ENCODE results near the gene MGMT. TPM values are rescaled to one million over a fixed set of nuclear protein-coding genes. Genes with fewer than 3 reads are reported as not detected.

The MGMT gene
- total RNA-seq, 2 donors from 2014 or later = 15.3 to 16.1 TPM

DNA sequence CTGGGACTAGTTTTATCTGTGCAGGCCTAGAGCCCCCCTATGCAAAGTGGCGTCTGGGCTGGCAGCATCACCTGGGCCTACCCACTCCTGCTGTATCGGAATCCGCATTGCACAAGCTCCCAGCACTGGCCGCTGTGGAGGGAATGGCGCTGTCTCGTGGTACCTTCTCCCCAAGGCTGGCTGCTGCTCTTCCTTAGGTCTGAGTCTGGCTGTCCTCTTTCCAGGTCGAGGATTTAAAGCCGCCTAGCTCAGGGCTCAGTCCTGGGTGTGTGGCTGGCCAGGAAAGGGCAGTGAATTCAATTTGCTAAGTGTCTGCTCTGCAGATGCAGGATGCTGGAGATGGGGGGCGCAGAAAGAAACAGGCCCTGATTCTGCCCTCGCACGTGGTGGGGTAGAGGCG, 44.7 kb downstream of the MGMT start:
- DNase-seq = no peak

DNA sequence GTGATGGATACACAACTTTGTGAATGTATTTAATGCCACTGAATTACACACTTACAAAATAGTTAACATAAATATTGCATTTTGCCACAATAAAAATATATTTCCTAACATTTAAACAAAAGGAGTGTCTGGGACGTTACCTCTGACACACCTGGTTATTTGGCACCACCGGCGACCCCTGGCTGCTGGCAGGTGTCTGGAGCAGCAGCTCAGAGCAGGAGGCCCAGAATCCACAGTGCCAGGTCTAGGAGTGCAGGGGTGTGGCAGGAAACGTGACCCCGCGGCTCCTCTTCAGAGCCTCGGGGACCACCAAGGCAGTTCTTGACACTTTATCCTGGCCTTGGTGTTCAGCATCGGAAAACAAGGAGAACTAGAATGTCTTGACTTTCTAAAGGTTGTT, 46.3 kb downstream of the MGMT start:
- no peak for ATAC-seq
- no peak for DNase-seq
- intact Hi-C loops (cut with DNase I, micrococcal nuclease) = no loop called here

More for the DNA sequence above, 44.7 kb downstream of the MGMT start:
- no peak for ATAC-seq
- intact Hi-C loops (cut with DNase I, micrococcal nuclease) = no loop called here

DNA sequence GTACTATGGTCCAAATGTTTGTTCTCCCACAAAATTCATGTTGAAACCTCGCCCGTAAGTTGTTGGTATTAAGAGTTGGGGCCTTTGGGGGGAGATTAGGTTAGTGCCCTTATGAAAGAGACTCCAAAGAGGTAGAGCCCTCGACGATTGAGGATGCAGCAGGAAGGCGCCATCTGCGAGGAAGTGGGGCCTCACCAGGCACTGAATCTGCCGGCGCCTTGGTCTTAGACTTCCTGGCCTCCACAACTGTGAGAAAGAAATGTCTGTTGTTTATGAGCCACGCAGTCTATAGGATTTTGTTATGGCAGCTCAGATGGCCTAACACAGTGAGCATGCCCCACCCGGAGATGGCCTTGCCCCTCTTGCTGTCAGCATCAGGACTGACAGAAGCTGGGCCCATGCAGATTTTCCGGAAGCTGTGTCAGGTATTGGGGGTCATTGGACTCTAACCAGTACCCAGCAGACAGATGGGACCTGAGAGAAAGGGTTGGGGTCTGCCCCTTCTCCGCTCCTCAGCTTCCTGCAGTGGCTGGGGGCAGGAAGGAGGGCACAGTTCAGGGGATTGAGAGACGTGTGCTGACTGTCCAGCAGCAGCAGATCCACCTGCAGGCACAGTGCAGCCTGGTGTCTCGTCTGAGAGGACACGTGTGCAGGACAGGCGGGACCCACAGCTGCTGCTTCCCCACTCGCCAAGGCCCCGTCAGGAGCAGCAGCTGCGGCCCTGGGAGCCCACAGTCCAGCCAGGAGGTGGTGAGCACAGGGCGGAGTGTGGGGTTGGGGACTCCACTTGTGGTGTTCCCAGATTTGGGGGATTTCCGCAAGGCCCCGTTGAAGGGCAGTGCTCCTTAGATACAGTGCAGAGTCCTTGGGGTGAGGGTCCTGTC, 47.8 kb downstream of the MGMT start:
- DNase-seq = no peak
- intact Hi-C loops (cut with DNase I, micrococcal nuclease) = no loop called here
- no peak for ATAC-seq

DNA sequence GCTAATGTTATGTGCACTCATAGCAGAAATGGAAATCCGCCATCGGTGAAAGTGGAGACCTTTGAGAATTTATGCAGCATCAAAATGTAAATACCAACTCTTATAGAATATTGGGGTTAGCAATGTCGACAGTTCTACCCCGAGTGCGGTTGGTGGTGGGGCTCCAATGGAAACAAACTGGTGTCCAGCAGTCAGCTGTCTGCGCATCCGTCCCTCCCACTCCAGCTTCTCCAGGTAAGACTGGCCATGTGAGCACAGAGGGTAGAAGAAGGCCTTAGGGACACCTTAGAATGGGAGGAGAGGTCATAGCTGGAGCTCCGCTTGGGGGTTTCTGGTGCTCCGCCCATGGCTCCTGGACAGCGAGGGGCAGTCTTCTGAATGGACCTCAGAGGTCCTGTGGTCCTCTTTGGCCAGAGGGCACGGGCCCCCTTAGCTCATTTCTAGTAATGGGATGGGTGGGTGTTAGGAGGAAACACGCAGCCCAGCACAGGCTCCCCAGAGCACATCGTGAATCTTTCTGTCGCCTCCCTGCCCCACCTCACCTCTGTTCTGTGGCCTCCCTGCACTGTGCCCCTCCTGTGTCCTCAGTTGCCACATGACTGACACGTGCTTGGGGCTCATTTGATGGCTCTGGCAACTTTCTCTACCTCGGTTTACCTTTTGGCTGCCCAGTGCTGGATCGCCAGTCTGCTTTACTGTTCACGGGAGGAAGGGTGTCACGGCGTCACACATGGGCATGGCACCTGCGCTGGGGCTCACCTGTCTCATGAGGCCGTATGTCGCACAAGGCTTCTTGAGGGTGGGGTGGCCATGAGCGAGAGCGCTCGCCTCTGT, 50.0 kb downstream of the MGMT start:
- intact Hi-C loops (cut with DNase I, micrococcal nuclease) = no loop called here
- DNase-seq (no peak), ATAC-seq (no peak)

DNA sequence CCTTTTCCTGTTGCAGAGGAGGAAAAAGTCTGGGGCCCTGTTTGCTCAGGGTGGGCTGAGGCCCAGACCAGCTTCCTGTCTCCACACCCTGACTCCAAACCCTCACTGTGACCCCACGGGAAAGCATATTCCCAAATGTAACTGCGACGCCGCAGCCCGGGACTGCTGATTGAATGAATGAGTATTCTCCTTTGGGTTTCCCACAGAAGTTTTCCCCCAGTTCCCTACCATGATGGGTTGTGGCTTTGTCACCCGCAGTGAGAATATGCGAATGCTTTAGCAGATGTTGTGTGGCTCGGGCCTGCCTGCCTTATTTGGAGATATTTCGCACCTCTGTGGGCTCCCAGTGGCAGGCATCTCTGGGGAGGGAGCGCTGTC, 50.6 kb downstream of the MGMT start:
- intact Hi-C loops (cut with DNase I, micrococcal nuclease) = no loop called here
- ATAC-seq (no peak), DNase-seq (no peak)

DNA sequence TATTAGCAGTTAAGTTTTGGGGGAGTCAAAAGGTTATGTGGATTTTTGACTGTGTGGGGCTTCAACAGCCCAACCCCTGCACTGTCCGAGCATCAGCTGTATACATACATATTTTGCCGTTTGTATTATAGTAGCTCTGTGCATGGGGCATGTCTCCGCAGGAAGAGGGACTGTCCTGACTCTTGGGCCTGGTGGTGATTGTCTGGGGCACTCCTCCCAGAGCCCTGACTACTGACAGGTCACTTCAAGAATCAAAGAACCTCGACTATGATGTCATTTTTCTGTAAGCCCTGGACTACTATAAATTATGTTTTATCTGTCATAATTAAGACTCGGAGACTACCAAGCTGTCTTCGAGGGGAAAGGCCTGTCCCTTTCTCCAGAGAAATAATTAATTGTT, 51.8 kb downstream of the MGMT start:
- intact Hi-C loops (cut with DNase I, micrococcal nuclease) = no loop called here
- DNase-seq (no peak), ATAC-seq (no peak)

DNA sequence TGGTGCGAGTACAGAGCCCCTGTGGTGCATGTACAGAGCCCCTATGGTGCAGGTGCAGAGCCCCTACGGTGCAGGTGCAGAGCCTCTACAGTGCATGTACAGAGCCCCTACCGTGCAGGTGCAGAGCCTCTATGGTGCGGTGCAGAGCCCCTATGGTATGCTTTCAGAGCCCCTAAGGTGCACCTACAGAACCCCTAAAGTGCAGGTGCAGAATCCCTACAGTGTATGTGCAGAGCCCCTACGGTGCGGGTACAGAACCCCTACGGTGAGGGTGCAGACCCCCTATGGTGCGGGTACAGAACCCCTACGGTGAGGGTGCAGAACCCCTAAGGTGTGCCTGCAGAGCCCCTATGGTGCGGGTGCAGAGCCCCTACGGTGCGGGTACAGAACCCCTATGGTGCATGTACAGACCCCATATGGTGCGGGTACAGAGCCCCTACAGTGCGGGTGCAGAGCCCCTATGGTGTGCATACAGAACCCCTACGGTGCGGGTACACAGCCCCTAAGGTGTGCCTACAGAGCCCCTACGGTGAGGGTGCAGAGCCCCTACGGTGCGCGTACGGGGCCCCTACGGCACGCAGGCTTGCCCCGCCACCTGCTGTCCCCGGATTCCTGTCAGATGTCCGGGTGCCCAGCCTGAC, 53.5 kb downstream of the MGMT start:
- intact Hi-C loops (cut with DNase I, micrococcal nuclease) = no loop called here
- no peak for DNase-seq
- ATAC-seq = no peak

DNA sequence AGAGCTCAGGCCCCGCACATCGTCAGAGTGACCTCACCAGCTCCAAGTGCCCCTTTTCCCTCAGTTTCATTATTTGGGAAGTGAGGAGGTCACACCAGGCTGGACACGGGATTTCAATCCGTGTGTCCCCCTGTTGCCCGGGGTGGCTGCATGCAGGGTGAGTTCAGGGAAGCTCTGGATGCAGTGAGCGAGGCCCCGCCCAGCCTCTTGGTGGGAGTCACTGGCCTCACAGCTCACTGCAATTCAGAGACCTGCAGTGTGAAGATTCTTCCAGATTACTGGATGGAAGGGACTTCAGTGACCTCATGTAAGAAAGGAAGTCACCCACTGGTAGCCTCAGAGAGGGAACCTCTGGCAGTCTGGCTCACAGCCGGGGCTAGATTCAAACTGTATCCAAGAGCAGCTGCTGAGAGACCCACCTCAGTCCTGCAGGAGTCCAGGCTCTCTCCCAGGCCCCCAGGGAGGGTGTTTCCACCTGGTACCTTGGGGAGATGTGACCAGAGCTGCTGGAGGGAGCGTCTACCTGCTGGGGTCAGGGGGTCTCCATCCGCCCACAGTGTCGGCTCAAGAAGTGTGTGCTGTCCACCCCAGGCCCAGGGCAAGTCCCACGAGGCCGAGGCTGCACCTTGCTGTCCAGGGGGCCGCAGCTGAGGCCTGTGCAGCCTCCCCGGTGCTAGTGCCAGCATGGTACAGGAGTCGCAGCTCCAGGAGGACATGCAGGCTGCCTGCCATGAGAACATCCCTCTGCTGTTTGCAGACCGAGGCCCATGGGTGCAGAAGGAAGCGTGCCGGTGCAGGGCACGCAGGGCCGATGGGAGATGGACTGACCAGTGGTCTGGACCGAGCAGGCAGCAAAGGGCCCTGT, 54.4 kb downstream of the MGMT start:
- ATAC-seq (no peak), DNase-seq (no peak)
- intact Hi-C loops (cut with DNase I, micrococcal nuclease) = no loop called here

DNA sequence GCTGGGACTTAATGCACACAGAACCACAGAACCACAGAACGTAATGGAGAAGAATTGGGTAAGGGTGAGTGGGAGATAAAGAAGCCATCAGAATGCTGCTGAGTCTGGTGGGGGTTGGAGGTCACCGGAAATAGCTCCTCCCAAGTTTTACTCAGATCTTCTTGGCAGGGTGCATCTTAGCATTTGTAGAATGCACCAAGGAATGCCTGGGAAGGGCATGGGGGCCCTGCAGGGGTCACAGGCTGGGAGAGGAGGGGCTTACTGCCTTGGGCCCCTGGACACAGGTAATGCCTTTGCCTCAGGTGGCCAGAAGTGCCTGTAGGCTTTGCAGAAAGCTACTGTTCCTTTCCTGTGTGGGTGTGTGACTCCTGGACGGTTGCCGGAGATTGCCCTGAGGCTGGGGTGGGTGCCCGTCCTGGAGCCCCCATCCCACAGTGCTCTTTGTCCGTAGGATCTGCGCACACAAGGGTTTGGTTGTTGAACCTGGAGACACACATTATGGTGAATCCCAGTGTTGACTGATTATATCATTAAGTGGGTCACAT, 55.1 kb downstream of the MGMT start:
- no peak for DNase-seq
- no peak for ATAC-seq
- intact Hi-C loops (cut with DNase I, micrococcal nuclease) = no loop called here

DNA sequence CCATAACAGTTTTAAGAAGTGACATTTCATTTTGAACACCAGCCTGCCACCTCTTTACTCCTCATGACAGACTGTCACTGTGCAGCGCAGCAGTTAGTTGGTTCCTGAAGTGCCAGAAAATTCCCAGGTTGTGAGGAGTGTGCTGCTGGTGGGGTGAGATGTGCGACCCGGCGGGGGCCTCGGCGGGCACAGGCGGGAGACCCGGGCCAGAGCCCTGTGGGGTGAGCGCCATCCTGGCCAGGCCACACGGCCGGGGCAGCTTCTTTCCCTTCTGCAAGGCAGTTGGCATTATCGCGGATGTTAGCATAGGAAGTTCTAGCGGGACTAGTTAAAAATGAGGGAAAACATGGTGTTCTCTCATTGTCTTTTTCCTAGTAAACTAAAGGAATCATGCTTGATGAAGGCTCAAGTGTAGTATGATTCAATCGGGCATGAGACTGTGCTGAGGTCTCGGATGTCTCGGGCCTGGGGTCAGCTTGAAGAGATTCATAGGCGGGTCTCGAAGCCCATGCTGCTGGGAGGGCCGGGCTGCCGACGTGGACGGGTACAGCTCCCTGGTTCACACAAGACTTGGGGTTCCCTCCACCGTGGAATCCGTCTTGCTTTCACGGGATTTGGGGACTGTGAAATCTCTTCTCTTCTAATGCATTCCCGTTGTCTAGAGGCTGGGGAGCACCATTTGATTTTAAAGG, 56.1 kb downstream of the MGMT start:
- intact Hi-C loops (cut with DNase I, micrococcal nuclease) = no loop called here
- no peak for ATAC-seq
- DNase-seq = no peak

DNA sequence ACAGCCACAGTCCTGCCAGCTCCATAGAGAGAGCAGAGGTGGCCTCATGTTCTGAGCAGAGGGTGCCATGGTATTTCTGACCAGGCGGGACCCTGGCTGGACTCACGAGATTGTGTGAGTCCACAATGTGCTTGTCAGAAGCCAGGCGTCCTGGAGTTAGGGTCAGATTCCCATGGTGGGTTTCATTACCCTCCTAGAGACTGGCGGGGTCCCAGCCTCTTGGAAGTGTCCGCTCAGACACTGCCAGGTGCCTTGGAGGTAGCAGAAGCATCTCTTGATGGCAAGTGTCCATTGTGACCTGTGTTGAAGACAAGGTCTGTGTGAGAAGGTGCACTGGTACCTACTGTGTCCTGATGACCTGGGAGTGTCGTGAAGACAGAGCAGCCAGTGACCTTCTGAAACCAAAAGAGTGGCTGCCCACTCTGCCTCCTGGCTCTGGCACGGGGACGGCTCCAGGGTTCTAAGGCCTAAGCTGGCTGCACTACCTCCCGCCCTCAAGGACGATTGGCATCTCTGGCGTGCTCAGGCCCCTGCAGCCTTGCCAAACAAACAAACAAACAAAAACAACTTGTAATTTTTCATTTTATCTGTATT, 56.8 kb downstream of the MGMT start:
- ATAC-seq (no peak), DNase-seq (no peak)
- intact Hi-C loops (cut with DNase I, micrococcal nuclease) = no loop called here

DNA sequence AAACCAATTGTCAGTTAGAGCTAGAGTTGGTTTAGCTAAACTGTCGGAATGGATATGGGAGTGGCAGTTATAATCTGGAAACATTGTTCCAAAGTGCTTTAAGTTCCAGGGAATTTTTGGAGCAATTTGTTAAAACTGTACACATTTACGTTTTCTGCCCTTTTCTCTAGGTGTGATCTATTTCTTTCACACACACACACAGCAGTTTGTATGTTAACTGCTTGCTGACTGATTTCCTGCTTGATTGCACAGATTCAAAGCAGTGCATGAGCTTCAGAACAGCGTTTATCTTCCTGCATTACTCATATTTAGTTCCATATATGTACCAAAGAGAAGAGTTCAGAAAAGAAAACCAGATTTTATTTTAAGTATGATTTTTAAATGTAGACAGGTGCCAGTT, 57.9 kb downstream of the MGMT start:
- intact Hi-C loops (cut with DNase I, micrococcal nuclease) = no loop called here
- no peak for DNase-seq
- no peak for ATAC-seq

DNA sequence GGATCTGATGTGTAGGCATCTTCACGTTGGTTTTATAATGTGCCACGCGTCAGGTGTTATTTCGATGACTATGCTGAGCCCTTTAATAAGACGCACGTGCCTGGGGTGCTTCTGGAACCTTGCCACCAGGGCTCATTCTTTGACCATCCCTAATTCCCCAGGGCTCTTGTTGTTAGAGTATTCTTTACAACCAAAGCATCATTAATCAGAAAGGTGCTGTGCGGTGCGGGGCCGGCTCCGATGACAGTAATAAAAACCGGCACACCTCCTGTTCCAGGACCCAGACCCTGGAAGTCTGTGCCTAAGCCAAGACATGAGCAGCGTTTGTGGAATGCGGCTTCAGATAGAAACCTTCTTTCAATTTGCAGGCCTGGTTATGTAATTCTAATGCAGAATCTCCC, 58.4 kb downstream of the MGMT start:
- no peak for ATAC-seq
- intact Hi-C loops (cut with DNase I, micrococcal nuclease) = no loop called here
- no peak for DNase-seq

DNA sequence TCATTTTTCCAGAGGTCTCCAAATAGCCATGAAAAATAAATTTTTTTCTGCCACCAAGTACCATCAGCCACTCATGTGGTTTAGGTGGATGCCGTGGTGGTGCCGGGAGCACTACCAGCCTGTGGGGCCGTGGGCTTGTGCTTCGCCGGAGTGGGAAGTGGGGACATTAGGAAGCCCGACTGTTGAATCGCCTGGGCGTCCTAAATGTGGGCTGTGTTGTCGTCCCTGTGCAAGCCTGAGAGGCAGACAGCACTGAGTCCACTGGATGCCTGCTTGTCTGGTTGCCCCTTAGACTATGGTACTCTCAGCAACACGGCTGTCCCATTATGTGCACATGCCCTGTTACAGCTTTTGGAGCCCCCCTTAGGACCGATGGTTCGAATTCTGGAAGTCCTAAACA, 59.9 kb downstream of the MGMT start:
- no peak for DNase-seq
- intact Hi-C loops (cut with DNase I, micrococcal nuclease) = no loop called here
- no peak for ATAC-seq

DNA sequence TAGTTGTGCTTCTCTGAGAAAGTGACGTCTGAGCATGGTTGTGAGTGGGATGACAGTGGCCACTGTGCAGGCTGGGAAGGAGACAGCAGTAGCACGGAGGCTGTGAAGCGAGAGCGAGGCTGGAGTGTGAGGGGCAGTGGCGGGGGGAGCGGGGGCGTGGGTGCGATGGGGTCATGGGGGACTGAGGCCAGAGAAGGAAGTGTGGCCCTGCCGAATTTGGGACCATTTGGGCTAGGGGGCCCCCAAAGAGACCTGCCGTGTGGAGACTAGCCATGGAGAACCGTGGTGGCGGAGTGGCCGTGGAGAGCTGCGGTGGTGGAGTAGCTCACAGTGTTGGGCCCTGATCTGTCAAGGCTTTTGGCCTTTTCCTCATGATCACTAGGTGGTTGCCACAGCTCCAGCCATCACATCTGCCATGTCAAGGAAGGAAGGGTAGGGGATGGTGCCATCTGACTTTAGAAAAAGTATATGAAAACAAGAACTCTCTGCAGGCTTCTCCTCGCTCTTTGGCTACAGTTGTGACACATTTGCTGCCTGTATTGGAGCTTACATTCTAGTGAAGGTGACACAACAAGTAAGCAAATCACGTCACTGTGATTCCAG, 61.4 kb downstream of the MGMT start:
- no peak for ATAC-seq
- intact Hi-C loops (cut with DNase I, micrococcal nuclease) = no loop called here
- DNase-seq = no peak

DNA sequence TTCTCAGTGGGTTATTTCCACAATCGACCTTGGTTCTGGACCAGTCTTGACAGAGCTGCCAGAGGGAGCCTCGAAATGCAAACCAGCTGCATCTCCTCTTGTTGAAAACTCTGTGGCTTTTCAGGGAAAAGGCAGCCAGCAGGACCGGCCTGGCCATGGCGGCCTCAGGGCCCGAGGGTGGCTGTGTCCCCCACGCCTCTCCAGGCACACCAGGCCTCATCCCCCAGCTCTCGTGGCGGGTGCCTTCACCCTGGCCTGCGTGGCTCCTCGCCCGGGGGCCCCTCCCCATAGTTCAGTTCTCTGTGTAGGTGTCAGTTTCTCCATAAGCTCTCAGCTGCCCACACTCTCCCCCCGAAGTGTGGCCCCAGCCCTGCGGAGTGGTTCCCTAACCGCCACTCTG, 63.5 kb downstream of the MGMT start:
- ATAC-seq = no peak
- DNase-seq = no peak
- intact Hi-C loops (cut with DNase I, micrococcal nuclease) = no loop called here

DNA sequence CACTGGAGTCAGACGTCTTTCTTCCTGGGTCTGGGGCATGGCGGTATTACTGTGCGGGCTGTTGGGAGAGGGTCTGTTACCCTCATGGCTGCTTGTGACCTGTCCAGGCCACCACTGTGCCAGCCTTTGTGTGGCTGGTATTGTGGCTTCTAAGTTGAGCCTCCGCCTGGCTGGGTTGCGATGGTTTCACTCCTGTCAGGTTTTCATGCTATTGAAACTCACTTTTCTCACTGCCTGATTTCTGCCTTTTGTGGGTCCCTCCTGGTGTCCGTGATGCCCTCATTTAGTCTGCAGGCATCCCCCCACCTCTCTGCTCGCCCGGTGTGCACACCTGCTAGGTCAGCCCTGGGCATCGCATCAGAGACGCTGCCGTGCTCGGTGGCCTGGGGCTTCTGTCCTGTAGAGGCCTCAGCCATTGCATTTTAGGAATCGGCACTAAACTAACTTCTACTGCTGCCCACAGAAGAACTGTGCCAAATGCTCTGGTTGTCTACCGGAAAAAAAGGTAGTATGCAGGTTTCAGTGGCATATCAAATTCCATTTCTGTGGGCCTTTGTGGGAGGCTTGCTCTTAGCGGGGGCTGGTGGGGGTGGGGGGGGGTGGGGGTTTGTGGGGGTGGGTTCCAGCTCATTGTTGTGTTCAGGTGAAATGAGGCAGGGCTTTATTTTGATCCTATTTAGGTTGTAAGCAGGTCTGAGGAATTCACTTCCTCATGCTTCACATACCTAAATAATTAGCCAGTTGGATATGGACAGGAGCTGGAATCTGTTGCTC, 64.3 kb downstream of the MGMT start:
- ATAC-seq (no peak), DNase-seq (no peak)
- intact Hi-C loops (cut with DNase I, micrococcal nuclease) = no loop called here

Data from left colon (tissue), 2 donors.